Cortex of kidney (tissue), 1 donor: ENCODE measurements around the gene SPACA7.
"Not testable (repeated sequence)": the region's sequence is repeated elsewhere in the genome, so short reads cannot be mapped to it uniquely, and the experiment has no call there.

ENCODE experiments used
- DNase-seq: peaks from one replicate; lab custom pipeline; 2025; lab: John Stamatoyannopoulos, UW

SPACA7 gene

GRCh38 chr13:112428704-112429103, 52.5 kb downstream of the SPACA7 start:
- no peak for DNase-seq

GRCh38 chr13:112431734-112432133, 55.6 kb downstream of the SPACA7 start:
- no peak for DNase-seq

- DNase-seq: not testable (repeated sequence)
Observed at GRCh38 chr13:112432734-112433133, 56.6 kb downstream of the SPACA7 start.

- DNase-seq: not testable (repeated sequence)
Observed at GRCh38 chr13:112433517-112433916, 57.4 kb downstream of the SPACA7 start.

- DNase-seq: no peak
Observed at GRCh38 chr13:112434032-112434431, 57.9 kb downstream of the SPACA7 start.

GRCh38 chr13:112434937-112435523, 58.9 kb downstream of the SPACA7 start:
- DNase-seq: no peak

GRCh38 chr13:112435973-112436372, 59.8 kb downstream of the SPACA7 start:
- no peak for DNase-seq

- no peak for DNase-seq
Observed at GRCh38 chr13:112438094-112438493, 61.9 kb downstream of the SPACA7 start.

GRCh38 chr13:112438515-112438914, 62.4 kb downstream of the SPACA7 start:
- DNase-seq: no peak

- DNase-seq: no peak
Observed at GRCh38 chr13:112441226-112441625, 65.1 kb downstream of the SPACA7 start.

- no peak for DNase-seq
Observed at GRCh38 chr13:112441779-112442310, 65.7 kb downstream of the SPACA7 start.

- DNase-seq: no peak
Observed at GRCh38 chr13:112442483-112443090, 66.4 kb downstream of the SPACA7 start.

GRCh38 chr13:112443191-112443994, 67.2 kb downstream of the SPACA7 start:
- no peak for DNase-seq

GRCh38 chr13:112443995-112444311, 67.8 kb downstream of the SPACA7 start:
- no peak for DNase-seq

- no peak for DNase-seq
Observed at GRCh38 chr13:112444416-112445399, 68.6 kb downstream of the SPACA7 start.

GRCh38 chr13:112445411-112446271, 69.5 kb downstream of the SPACA7 start:
- no peak for DNase-seq

- no peak for DNase-seq
Observed at GRCh38 chr13:112446347-112446861, 70.2 kb downstream of the SPACA7 start.

- no peak for DNase-seq
Observed at GRCh38 chr13:112446867-112447266, 70.7 kb downstream of the SPACA7 start.

- no peak for DNase-seq
Observed at GRCh38 chr13:112447306-112447705, 71.2 kb downstream of the SPACA7 start.

- DNase-seq: no peak
Observed at GRCh38 chr13:112447761-112448603, 71.8 kb downstream of the SPACA7 start.
